ENCODE data around the gene VIPR2.

Gene VIPR2

GRCh38 chr7:159066816-159067575 lies 77.7 kb downstream of the VIPR2 start:
- no peak for DNase-seq (ENCODE audit: low read depth)

- no peak for DNase-seq (ENCODE audit: low read depth)
These were observed 78.7 kb downstream of the VIPR2 start for GRCh38 chr7:159065852-159066480.

- no peak for DNase-seq (ENCODE audit: low read depth)
These were observed 79.7 kb downstream of the VIPR2 start for GRCh38 chr7:159064816-159065510.

GRCh38 chr7:159064121-159064815 lies 80.4 kb downstream of the VIPR2 start:
- DNase-seq (ENCODE audit: low read depth): no peak

GRCh38 chr7:159063046-159063840 lies 81.4 kb downstream of the VIPR2 start:
- no peak for DNase-seq (ENCODE audit: low read depth)

GRCh38 chr7:159062569-159062968 lies 82.1 kb downstream of the VIPR2 start:
- no peak for DNase-seq (ENCODE audit: low read depth)

GRCh38 chr7:159061674-159062212 lies 82.9 kb downstream of the VIPR2 start:
- DNase-seq (ENCODE audit: low read depth): no peak

- no peak for DNase-seq (ENCODE audit: low read depth)
These were observed 83.5 kb downstream of the VIPR2 start for GRCh38 chr7:159061209-159061608.

- no peak for DNase-seq (ENCODE audit: low read depth)
These were observed 84.2 kb downstream of the VIPR2 start for GRCh38 chr7:159060440-159060839.

- no peak for DNase-seq (ENCODE audit: low read depth)
These were observed 85.0 kb downstream of the VIPR2 start for GRCh38 chr7:159059629-159060028.

GRCh38 chr7:159057647-159058046 lies 87.0 kb downstream of the VIPR2 start:
- no peak for DNase-seq (ENCODE audit: low read depth)

GRCh38 chr7:159056737-159057136 lies 87.9 kb downstream of the VIPR2 start:
- DNase-seq (ENCODE audit: low read depth): no peak

- no peak for DNase-seq (ENCODE audit: low read depth)
These were observed 92.8 kb downstream of the VIPR2 start for GRCh38 chr7:159051916-159052315.

- no peak for DNase-seq (ENCODE audit: low read depth)
These were observed 94.0 kb downstream of the VIPR2 start for GRCh38 chr7:159050704-159051103.

- DNase-seq (ENCODE audit: low read depth): no peak
These were observed 95.2 kb downstream of the VIPR2 start for GRCh38 chr7:159049266-159050025.

GRCh38 chr7:159048656-159049055 lies 96.0 kb downstream of the VIPR2 start:
- DNase-seq (ENCODE audit: low read depth): no peak

GRCh38 chr7:159047536-159047935 lies 97.1 kb downstream of the VIPR2 start:
- DNase-seq (ENCODE audit: low read depth): no peak

GRCh38 chr7:159046300-159046699 lies 98.4 kb downstream of the VIPR2 start:
- no peak for DNase-seq (ENCODE audit: low read depth)

GRCh38 chr7:159045839-159046238 lies 98.8 kb downstream of the VIPR2 start:
- DNase-seq (ENCODE audit: low read depth): no peak

GRCh38 chr7:159042581-159043101 lies 102.0 kb downstream of the VIPR2 start:
- no peak for DNase-seq (ENCODE audit: low read depth)
